DMS79 treated with DMSO at 0.1 percent for 48 hours (cell line): ENCODE measurements around the gene TPO.

ENCODE experiments used
- DNase-seq: peaks from one replicate; lab custom pipeline; 2025; lab: John Stamatoyannopoulos, UW

Gene TPO

DNA sequence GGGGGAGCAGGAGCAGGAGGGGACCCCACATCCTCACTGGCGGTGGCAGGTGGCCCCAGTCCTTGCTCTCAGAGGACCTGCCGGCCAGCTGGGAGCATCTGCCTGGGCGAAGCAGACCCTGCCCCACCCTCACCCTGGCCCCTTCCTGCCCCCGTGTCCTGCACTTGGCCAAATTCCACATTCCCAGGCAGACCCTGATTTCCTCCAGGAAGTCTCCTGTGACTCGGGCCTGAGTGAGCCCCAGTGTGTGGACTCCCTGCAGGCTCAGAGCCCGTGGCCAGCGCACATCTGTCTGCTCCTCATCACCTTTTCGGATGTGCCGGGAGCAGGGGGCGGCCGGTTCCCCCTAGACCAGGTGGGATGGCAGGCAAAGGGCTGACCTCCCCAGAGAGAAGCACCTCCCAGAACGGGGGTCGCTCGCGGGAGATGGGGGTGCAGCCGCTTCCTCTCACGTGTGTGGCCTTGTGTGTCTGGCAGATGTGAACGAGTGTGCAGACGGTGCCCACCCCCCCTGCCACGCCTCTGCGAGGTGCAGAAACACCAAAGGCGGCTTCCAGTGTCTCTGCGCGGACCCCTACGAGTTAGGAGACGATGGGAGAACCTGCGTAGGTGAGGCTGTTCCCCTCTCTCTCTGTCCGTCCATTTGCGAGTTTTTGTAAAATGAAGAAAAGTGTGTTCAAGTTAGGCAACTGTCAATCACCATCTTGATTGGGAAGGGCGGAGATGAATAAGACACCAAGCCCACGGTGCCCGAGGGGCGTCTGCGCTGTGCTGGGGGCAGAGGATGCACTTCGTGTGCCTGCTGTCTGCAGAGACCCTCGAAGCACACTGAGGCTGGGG, 90.4 kb downstream of the TPO start:
- DNase-seq, result no peak

DNA sequence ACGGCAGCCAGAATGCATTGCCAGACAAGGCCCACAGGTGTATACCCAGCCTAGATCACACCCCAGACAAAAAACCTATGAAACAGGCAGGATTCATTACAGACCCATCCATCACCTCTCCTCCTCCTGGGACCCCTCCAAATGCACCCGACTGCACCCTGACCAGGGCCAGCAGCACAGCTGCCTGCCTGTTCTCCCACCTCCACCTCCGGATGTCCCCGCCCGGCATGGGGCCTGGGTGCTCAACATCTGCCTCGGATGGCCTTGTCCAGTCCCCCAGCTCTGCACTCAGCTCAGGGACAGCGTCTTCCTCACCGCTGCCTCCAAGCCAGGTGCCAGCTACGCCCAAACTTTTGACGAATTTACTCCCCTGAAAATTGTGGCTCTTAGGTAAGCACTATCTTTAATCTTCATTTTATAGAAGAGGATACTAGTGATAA, 91.1 kb downstream of the TPO start:
- no peak for DNase-seq

DNA sequence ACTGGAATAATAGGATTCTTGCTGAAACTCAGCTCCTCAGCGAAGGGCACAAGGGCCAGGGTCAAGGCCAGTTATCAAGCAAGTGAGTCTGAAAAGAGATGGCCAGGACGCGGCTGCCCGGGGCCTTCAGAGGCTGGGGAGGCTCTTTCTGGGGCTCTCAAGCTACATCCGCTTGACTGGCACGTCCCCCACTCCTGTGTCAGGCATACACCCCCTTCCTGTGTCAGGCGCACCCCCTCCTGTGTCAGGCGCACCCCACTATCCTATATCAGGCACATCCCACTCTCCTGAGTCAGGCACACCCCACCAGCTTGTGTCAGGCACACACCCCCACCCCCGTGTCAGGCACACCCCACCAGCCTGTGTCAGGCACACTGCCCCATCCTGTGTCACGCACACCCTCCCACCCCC, 91.8 kb downstream of the TPO start:
- no peak for DNase-seq

DNA sequence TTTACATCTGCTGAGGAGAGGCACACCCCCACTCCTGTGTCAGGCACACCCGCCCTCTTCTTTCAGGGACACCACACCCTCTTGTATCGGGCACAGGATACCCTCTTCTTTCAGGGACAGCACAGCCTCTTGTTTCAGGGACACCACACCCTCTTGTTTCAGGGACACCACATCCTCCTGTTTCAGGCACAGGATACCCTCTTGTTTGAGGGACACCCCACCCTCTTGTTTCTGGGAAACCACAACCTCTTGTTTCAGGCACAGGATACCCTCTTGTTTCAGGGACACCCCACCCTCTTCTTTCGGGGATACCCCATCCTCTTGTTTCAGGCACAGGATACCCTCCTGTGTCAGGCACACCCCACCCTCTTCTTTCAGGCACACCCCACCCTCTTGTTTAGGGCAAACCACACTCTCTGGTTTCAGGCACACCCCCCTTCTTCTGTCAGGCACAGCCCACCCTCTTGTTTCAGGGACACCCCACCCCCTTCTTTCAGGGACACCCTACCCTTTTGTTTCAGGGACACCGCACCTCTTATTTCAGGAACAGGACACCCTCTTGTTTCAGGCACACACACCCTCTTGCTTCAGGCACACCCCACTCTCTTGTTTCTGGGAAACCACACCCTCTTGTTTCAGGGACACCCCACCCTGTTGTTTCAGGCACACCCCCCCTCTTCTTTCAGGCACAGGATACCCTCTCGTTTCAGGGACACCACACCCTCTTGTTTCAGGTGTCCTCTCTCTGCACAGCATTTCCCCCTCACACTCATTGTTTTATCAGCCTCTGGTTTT, 96.2 kb downstream of the TPO start:
- peak; percentile 52 for DNase-seq

DNA sequence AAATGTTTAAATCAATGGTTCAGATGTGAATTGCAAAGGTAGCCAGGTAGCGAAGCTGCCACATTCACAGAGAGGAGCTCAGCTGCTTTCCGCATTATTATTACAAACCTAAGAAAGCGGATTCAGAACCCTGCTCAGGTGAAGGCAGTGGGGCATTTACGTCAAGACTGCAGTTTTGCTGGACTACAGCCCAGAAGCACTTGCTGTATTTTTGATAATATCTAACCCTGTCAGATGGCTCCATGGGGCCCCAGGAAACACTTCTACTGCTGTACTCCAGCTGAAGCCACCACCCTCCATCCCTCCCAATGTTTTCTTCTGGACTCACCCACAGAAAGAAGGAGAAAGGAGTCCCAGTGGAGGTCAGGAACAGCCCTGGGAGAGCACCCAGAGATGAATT, 96.9 kb downstream of the TPO start:
- DNase-seq, result peak; percentile 67

- DNase-seq, result no peak
Measured at GRCh38 chr2:1511455-1511854, 98.2 kb downstream of the TPO start.

DNA sequence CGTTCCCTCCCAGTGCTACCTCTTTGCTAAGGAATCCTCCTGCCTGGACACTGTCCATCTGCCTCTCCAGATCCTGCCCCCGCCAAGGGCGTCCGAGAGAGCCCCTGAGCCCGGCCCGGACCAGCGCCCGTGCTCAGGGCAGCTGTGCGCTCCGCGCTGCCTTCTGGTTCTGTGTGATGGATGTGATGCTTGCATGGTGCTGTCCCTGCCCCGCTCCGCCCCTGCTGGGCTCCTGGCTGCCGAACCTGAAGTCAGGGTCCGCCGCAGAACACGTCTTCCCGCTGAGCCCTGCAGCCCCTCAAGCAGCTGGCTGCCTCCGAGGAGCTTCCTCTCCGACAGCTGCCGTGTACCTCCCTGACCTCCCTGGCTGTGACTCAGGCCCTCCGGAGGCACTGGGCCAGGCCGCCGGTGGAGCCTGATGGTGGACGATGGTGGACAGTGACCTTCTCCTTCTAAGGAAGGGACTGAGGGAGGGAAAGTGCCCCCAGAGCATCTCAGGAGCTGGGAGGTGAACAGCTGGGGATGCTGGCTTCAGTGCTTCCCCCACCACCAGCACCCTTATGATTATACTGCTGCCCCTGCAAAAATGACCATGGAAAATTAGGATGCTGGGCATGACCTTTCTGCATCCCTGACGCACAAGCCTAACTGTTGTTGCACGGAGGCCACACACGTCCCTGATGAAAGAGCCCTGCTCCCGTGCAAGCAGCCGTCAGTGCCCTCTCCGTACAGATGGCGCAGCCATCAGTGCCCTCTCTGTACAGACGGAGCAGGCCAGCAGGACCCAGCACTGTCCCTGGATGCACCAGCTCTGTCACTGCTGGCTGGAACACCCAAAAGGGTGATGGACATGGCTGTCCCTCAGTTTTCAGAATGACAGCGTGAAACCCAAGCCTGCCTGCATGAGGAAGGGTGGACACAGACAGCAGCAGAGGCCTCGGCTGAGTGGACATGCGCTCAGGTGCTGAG, 99.3 kb downstream of the TPO start:
- DNase-seq, result no peak

GRCh38 chr2:1514391-1515072, 101.3 kb downstream of the TPO start:
- DNase-seq, result no peak

DNA sequence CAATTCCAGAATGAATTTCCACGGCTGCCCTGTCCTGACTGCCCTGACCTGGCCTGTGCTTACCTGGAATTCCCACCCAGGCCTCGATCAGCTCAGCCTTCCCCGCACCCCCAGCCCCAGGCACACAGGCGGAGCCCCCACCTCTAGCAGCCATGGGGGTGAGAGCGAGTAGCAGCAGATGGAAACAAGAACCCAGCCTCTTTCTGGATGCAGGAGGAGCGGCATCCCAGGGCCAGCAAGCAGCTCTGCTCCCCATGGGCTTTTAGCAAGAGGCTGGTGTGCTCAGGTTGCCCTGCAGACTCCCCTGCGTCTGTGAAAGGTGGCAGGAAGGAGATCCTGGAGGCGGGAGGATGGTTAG, 101.8 kb downstream of the TPO start:
- DNase-seq, result no peak

GRCh38 chr2:1515986-1516797, 102.9 kb downstream of the TPO start:
- no peak for DNase-seq

DNA sequence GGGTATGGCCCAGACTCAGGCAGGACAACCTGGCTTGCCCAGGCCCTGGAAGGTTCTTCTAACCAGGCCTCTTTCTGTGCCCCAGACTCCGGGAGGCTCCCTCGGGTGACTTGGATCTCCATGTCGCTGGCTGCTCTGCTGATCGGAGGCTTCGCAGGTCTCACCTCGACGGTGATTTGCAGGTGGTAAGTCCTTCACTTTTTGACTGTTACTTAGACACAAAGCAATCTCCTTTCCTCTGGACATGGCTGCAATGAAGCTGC, 103.5 kb downstream of the TPO start:
- no peak for DNase-seq

DNA sequence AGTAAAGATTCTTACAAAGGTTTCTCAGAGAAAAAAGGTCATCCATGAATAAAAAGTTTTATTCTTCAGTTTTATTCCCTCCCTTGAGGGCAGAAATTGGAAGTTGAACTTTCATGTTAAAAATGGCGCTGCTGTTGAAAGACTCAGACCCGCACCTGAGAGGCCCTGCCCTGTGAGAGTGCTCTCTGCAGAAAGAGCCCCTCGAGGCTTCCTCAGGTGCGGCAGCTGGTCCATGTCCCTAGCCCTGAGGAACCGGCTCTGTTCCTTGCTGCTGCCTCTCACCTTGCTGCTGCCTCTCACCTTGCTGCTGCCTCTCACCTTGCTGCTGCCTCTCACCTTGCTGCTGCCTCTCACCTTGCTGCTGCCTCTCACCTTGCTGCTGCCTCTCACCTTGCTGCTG, 104.0 kb downstream of the TPO start:
- DNase-seq, result peak; percentile 29

- DNase-seq, result no peak
Measured at GRCh38 chr2:1517786-1518185, 104.5 kb downstream of the TPO start.

- DNase-seq, result no peak
Measured at GRCh38 chr2:1518331-1518803, 105.1 kb downstream of the TPO start.

- DNase-seq, result peak; percentile 38
Measured at GRCh38 chr2:1518867-1519530, 105.7 kb downstream of the TPO start.

- DNase-seq, result no peak
Measured at GRCh38 chr2:1521191-1521877, 108.1 kb downstream of the TPO start.

- DNase-seq, result no peak
Measured at GRCh38 chr2:1521878-1522830, 108.9 kb downstream of the TPO start.

DNA sequence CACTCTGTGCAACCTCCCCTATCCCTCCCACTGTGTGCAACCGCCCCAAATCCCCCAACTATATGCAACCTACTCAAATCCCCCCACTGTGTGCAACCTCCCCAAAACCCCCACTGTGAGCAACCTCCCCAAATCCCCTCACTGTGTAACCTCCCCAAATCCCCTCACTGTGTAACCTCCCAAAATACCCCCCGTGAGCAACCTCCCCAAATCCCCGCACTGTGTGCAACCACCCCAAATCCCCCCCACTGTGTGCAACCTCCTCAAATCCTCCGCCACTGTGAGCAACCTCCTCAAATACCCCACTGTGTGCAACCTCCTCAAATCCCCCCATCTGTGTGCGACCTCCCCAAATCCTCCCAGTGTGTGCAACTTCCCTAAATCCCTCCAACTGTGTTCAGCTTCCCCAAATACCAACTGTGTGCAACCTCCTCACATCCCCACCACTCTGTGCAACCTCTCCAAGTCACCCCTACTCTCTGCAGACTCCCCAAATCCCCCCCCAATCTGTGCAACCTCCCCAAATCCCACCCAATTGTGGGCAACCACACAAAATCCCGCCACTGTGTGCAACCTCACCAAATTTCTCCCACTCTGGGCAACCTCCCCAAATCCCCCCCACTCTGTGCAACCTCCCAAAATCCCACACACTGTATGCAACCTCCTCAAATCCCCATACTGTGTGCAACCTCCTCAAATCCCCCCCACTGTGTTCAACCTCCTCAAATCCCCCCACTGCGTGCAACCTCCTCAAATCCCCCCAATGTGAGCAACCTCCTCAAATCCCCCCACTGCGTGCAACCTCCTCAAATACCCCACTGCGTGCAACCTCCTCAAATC, 114.1 kb downstream of the TPO start:
- DNase-seq, result no peak
